NCI-H748 (cell line): ENCODE measurements around the gene LTA.
"Not testable (repeated sequence)": the region's sequence is repeated elsewhere in the genome, so short reads cannot be mapped to it uniquely, and the experiment has no call there.

Experiments
- DNase-seq: peaks from one replicate; lab custom pipeline; 2025; ENCODE audit not compliant: unreplicated experiment; lab: John Stamatoyannopoulos, UW

LTA gene

DNA sequence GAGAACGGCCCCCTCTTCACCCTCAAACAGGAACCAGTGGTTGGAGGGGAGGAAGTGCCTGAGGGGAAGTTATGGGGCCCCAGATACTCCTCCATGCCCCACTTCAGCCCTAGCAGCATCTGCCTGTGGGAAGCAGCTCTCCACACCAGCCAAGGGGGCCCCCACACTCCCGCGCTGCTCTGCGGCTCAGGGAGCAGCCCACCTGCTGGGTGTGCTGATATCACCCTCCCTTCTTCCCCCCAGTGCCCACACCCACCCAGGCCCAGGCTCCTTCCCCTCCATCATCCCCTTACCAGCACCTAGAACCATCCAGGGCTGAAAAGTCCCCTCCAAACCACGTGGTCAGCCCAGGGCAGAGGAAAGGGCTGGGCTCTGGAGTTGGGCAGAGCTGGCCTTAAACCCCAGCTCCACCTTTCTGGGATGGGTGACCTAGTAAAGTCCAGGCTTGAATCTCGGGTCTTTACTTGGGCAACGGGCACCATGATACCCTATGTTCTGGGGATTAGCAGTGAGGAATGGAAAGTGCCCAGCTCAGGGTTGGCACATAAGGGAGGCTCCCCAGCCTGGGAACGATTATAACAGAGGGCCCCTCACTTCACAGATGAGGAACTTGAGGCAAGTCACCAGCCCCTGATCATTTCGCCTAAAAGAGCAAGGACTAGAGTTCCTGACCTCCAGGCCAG is 14.7 kb downstream of the LTA start:
- DNase-seq = no peak

DNA sequence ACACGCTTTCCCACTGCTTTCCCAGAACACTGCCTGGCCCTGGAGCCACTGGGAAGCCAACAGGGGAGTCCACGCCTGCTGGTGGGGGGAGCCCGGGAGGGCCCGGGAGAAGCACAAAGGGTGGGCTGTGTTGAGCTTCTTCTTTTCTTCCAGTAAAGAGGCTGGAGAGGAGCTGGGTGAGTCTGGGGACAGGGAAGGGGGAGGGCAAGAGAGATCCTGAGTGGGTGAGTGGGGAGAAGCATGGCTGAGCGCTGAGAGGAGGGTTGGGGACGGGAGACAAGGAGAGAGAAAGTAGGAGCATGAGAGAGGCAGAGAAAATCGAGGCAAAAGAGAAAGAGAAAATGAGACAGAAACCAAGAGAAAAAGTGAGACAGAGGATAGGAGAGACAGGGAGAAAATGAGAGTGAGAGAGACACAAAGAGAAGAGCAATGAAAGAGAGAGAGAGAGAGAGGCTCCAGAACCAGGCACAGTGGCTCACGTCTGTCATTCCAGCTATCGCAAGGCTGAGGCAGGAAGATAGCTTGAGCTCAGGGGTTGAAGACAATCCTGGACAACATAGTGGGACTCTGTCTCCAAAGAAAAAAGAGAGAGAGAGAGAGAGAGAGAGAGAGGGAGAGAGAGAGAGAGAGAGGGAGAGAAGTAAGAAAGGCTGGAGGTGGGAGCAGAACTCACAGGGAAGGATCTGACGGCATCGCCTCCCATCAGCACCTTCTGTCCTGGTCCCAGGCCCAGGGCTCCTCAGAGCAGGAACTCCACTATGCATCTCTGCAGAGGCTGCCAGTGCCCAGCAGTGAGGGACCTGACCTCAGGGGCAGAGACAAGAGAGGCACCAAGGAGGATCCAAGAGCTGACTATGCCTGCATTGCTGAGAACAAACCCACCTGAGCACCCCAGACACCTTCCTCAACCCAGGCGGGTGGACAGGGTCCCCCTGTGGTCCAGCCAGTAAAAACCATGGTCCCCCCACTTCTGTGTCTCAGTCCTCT is 16.0 kb downstream of the LTA start:
- no peak for DNase-seq

DNA sequence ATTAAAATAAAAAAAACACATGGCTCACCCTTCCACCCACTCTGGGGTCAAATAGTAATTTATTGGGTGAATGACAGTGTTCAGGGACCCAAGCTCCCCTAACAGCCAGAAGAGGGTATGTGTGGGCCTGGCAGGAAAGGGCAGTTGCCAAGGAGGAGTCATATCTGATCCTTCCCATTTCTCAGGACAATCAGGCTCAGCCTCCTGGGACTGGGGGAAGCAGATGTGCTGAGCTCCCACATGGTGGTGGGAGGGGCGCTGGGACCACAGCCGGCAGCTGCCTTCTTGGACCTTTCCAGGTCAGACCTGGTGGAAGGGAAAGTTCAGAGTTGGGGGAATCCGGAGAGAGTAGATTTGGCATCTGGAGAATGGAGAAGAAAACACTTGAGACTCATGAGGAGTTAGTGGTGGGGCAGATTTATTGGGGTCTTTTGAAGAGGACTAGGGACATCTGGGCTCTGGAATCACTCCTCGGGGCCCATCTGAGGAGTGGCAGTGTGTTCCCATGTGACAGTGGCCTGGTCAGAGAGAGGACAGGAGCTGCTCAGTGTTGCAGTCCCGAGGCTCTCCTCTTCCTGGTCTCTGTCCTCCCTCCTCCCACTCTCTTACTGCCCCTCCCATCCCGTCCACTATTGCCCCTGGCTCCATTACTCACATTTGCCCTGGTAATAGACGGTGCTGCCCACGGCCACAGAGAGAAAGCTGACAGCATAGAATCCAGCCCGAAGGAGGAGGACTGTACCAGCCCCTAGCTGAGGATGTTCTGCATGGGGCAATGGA is 17.0 kb downstream of the LTA start:
- no peak for DNase-seq

GRCh38 chr6:31590691-31591090 is 18.6 kb downstream of the LTA start:
- DNase-seq = not testable (repeated sequence)

GRCh38 chr6:31592396-31592771 is 20.3 kb downstream of the LTA start:
- no peak for DNase-seq

GRCh38 chr6:31597006-31597405 is 24.9 kb downstream of the LTA start:
- peak; percentile 62 for DNase-seq

GRCh38 chr6:31607317-31607716 is 35.2 kb downstream of the LTA start:
- no peak for DNase-seq

DNA sequence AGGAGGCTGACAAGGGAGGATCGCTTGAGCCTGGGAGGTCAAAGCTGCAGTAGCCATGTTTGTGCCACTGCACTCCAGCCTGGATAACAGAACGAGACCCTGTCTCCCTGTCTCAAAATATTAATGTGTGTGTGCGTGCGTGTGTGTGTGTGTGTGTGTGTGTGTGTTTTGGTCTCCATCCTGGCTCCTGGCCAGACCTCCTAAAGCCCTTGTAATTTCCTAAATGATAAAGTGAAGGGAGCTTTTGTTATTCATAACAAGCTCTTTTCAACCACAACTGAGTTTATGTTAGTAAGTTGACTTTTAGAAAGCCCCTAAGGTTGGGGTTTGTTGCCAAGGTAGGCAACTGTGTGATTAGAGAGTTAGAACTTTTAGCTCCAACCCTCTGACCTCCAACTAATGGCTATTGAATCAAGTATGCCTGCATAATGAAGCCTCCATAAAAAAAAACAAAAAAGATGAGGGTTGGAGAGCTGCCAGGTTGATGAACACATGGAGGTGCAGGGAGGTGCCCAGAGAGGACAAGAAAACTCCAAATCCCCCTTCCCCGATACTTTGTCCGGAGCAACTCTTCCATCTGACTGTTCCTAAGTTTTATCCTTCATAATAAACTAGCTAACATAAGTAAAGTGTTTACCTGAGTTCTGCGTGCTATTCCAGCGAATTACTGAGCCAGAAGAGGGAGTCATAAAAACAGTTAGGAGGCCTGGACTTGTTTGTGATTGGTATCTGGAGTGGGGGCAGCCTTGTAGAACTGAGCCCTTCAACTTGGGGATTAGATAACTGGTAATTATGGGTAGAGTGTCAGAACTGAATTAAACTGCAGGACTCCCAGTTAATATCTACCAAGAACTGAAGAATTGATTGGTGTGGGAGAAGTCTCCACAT is 37.7 kb downstream of the LTA start:
- DNase-seq = peak; percentile 95

GRCh38 chr6:31610968-31611367 is 38.9 kb downstream of the LTA start:
- DNase-seq = no peak

DNA sequence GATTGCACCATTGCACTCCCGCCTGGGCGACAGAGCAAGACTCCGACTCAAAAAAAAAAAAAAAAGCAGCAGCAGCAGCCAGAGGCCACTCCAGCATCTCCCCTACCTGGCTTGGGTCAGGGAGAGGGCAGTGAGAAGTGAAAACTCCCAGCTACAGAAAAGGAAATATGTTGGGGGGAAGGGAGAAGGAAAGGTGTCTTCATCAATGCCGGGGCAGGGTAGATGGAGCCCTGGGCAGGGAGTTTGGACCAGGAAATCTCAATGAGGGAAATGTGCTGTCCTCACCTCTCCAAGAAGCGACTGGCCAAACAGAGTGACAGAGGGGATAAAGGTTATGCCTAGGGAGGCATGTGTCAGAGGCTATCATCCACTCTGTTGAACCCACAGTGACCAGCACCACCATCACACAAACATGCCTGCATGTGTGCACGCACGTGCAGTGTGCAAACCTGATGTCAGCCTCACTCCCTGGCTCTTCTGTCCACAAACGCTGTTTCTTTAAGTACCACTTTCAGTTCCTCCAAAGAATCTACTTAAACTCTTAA is 42.1 kb downstream of the LTA start:
- no peak for DNase-seq

- DNase-seq = no peak
Measured at GRCh38 chr6:31614684-31615578, 42.8 kb downstream of the LTA start, which contains the start of gene AIF1. AIF1 (plus strand) TSS chr6:31615234; CDS start chr6:31615330, 96 bp downstream.

DNA sequence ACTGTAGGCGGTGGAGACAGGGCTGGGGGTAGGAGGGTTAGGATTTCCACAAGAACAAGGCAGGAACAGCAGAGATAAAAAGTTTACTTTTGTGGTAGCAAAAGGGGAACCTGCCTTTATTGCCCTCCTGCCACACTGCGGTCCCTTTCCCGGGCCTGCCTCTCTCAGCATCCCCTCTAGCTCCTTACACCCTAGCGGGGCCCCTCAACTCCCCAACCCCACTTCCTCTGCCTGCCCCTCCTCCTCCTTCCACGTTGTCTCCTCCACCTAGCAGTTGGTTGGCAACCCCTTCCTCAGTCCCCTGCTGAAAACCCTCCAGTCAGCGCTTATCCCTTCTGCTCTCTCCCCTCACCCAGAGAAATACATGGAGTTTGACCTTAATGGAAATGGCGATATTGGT is 43.7 kb downstream of the LTA start:
- DNase-seq = no peak

- no peak for DNase-seq
Measured at GRCh38 chr6:31617010-31617409, 44.9 kb downstream of the LTA start.

DNA sequence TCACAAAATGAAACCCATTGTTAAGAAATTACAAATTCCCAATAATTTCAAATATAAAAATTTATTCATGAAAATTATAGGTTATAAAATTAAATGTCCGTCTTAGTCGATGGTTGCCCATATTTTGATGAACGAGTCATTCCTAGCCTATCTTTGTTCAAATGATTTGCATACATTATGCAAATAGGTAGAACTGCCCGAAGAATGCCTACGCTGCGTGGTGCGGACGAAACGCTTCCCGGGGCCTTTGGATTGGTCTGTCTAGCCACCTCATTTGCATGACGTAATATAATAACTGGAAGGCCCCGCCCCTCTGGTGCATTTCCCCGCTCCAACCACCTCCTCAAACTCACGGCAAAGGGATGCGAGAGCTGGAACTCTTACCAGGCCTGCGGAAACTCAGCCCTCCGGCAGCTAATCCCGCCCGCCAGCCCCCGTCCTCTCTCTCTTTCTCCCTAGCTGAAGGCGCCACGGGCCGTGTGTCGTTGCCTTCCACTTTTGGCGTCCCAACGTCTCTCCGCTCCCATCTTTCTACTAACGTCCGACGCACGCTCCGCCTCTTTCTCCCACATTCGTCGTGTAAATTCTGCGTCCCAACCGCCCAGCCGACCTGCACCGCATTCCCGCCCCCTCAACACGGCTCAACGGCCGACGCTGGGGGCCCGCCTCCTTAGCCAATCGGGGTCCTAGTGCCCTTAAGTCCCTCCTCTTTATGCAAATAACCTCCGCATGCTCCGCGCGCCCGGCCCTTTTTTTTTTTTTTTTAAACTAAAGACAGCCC is 47.9 kb downstream of the LTA start:
- DNase-seq = peak; percentile 100

GRCh38 chr6:31620586-31621319 is 48.7 kb downstream of the LTA start, which contains the start of gene PRRC2A:
PRRC2A (plus strand) TSS chr6:31620715; CDS start chr6:31622790, 2,075 bp downstream.
- peak; percentile 91 for DNase-seq

- DNase-seq = peak; percentile 23
Measured at GRCh38 chr6:31621320-31621939, 49.3 kb downstream of the LTA start.

- no peak for DNase-seq
Measured at GRCh38 chr6:31621991-31622390, 49.9 kb downstream of the LTA start.
